Endothelial cell of umbilical vein (primary cell): Measurements from ENCODE around the gene HADH. TPM values are rescaled to one million over a fixed set of nuclear protein-coding genes. Genes with fewer than 3 reads are reported as not detected.
"Not testable (repeated sequence)": the region's sequence is repeated elsewhere in the genome, so short reads cannot be mapped to it uniquely, and the experiment has no call there.

Experiments
- BruUV-seq: library from RNA; stranded (reverse); fragments of 400-500 nt; replicated peaks from 2 replicates; lab custom pipeline; 2021; lab: Mats Ljungman, UMichigan
- CTCF ChIA-PET: fragments of 300-600, 350-600 bp; sonication (Branson Sonifier 250); formaldehyde crosslinking; loops from one replicate; lab custom pipeline; 2021; ENCODE audit warnings: antibody characterized with exemption, inconsistent platforms; lab: Charles Lee
- POLR2A ChIA-PET: fragments of 300-600, 350-600 bp; sonication (Branson Sonifier 250); formaldehyde crosslinking; loops from one replicate; lab custom pipeline; 2021; ENCODE audit warnings: antibody characterized with exemption, inconsistent platforms; lab: Charles Lee
- DNase-seq: peaks from one replicate; pipeline ENCODE4 v3.0.0-alpha.2; 2011; ENCODE audit warnings: low read depth, low spot score
- FAIRE-seq: peaks from 2 replicates; lab custom pipeline; 2011; peaks lifted over from hg19 to GRCh38; lab: Jason Lieb, UNC
- H2AFZ ChIP-seq: 2 replicates; pipeline ENCODE4 v1.6.0; 2012; ENCODE audit warnings: low read depth, low read length, control low read depth, inconsistent platforms
- H3K27ac ChIP-seq: 2 replicates; pipeline ENCODE4 v1.5.1; 2011; ENCODE audit warnings: low read depth, mild to moderate bottlenecking, control low read depth, low read length, moderate library complexity; ENCODE audit not compliant: insufficient read depth
- H3K27me3 ChIP-seq, 2 experiments: 2 replicates each; pipeline versions ENCODE4 v1.6.0 to v1.6.1; 2011; ENCODE audit warnings: low read length in 2 of 2, mixed read lengths in 1 of 2; ENCODE audit not compliant: control insufficient read depth in 2 of 2, insufficient read depth in 2 of 2
- H3K36me3 ChIP-seq, 2 experiments: 2 replicates in 1 of 2; 3 replicates in 1 of 2; pipeline ENCODE4 v1.5.1; 2011; ENCODE audit warnings: low read length in 2 of 2, mild to moderate bottlenecking in 1 of 2, moderate library complexity in 1 of 2; ENCODE audit not compliant: control insufficient read depth in 2 of 2, insufficient read depth in 2 of 2; ENCODE audit errors: extremely low read depth in 1 of 2
- H3K4me1 ChIP-seq: 3 replicates; pipeline ENCODE4 v1.5.1; 2011; ENCODE audit warnings: mild to moderate bottlenecking, low read length; ENCODE audit not compliant: control insufficient read depth, insufficient read depth; ENCODE audit errors: extremely low read depth
- H3K4me2 ChIP-seq: 2 replicates; pipeline ENCODE4 v1.6.1; 2011; ENCODE audit warnings: low read length, control low read depth, mixed read lengths; ENCODE audit not compliant: insufficient read depth
- H3K4me3 ChIP-seq, 3 experiments: fragments of 200-600 bp in 1 of 3; sonication (generic), shearing (Covaris generic) in 1 of 3; replicated peaks in 1 of 3; 2 replicates each; pipeline ENCODE4 v1.5.1; 2011 to 2016; ENCODE audit warnings: control low read depth in 3 of 3, low read length in 3 of 3, mild to moderate bottlenecking in 2 of 3, inconsistent platforms in 1 of 3, low read depth in 1 of 3, moderate library complexity in 1 of 3; ENCODE audit not compliant: insufficient read depth in 1 of 3
- H3K79me2 ChIP-seq: 2 replicates; pipeline ENCODE4 v1.6.0; 2012; ENCODE audit warnings: low read length, inconsistent platforms; ENCODE audit not compliant: control insufficient read depth, insufficient read depth
- H3K9ac ChIP-seq: replicated peaks from 2 replicates; pipeline ENCODE3; 2011; ENCODE audit warnings: low read length, control low read depth; ENCODE audit not compliant: insufficient read depth; ENCODE audit errors: extremely low read depth
- H3K9me1 ChIP-seq: replicated peaks from 3 replicates; pipeline ENCODE4 v1.6.0; 2011; ENCODE audit warnings: mild to moderate bottlenecking, low read length; ENCODE audit not compliant: control insufficient read depth, insufficient read depth; ENCODE audit errors: extremely low read depth
- H3K9me3 ChIP-seq: replicated peaks from 2 replicates; pipeline ENCODE4 v1.5.1; 2012; ENCODE audit warnings: low read length, inconsistent platforms; ENCODE audit not compliant: control insufficient read depth, insufficient read depth
- H4K20me1 ChIP-seq: replicated peaks from 2 replicates; pipeline ENCODE3; 2011; ENCODE audit warnings: mild to moderate bottlenecking, low read length; ENCODE audit not compliant: control insufficient read depth, insufficient read depth; ENCODE audit errors: extremely low read depth
- EZH2 ChIP-seq: IDR thresholded peaks from 2 replicates; pipeline ENCODE4 v1.6.1; 2012; ENCODE audit warnings: borderline replicate concordance, low read depth, mild to moderate bottlenecking, moderate library complexity, low read length, inconsistent platforms; ENCODE audit not compliant: severe bottlenecking
- JUN ChIP-seq: IDR thresholded peaks from 2 replicates; pipeline ENCODE4 v1.6.1; 2011; ENCODE audit warnings: borderline replicate concordance, low read depth; ENCODE audit not compliant: insufficient read length, insufficient read depth
- POLR2AphosphoS5 ChIP-seq: IDR thresholded peaks from 2 replicates; pipeline ENCODE4 v1.6.1; 2012; ENCODE audit warnings: low read depth, mild to moderate bottlenecking, control low read depth, low read length, moderate library complexity; ENCODE audit not compliant: insufficient read depth
- dilution Hi-C: fragments of 300-500 bp; cut with MboI; formaldehyde crosslinking; loops from one replicate; pipeline ENCODE4 v1.15.0; 2019; ENCODE audit warnings: low sequenced_read_pairs; ENCODE audit not compliant: extremely low pct_ligation_motif_present
- intact Hi-C: fragments of 100-400 bp; cut with micrococcal nuclease; formaldehyde crosslinking; loops from one replicate; pipeline ENCODE4 v1.10.0; 2022
- polyA plus RNA-seq, 4 experiments: library from polyadenylated mRNA; depleted of rRNA in 3 of 4; stranded (reverse) in 3 of 4; unstranded in 1 of 4; fragments of >200 nt; gene quantifications; 2 replicates each; pipeline versions ENCODE4 v1.2.1 to v1.2.3, GENCODE V29; 2011 to 2012; ENCODE audit warnings: missing spikeins in 1 of 4
- total RNA-seq: library from RNA; stranded (reverse); gene quantifications from 2 replicates; pipeline ENCODE4 v1.2.3, GENCODE V29; 2021

Gene HADH
- total and polyA plus RNA-seq, 2 donors (not counting 3 experiments of a cell fraction or from before 2014, with no cell fraction given), result 19.2 to 20.3 TPM

- H3K36me3 ChIP-seq, DNase-seq, BruUV-seq, H4K20me1 ChIP-seq, H3K27me3 ChIP-seq, FAIRE-seq, H3K9me1 ChIP-seq, H3K4me2 ChIP-seq, H2AFZ ChIP-seq, CTCF ChIA-PET, dilution Hi-C loops, H3K9me3 ChIP-seq, H3K9ac ChIP-seq, intact Hi-C loops, H3K4me1 ChIP-seq, H3K4me3 ChIP-seq, POLR2A ChIA-PET, H3K79me2 ChIP-seq, H3K27ac ChIP-seq: not testable (repeated sequence)
Measured at GRCh38 chr4:108050166-108051111, 60.8 kb downstream of the HADH start.

GRCh38 chr4:108051343-108051742 lies 61.7 kb downstream of the HADH start:
- Histone ChIP-seq H3K4me2 (no peak overlapping the region), H3K36me3 (no peaks in the 10 kb centered on the region), H3K4me1 (no peaks in the 10 kb centered on the region), H4K20me1 (no peaks in the 10 kb centered on the region), H3K4me3 (no peak overlapping the region), H3K9ac (no peak overlapping the region), H2AFZ (no peak overlapping the region), H3K9me1 (no peaks in the 10 kb centered on the region), H3K27ac (no peak overlapping the region), H3K79me2 (no peaks in the 10 kb centered on the region), H3K27me3 (peaks cover 3 to 4% of the 10 kb centered on the region in 2 experiments), H3K9me3 (no peaks in the 10 kb centered on the region)
- TF ChIP-seq JUN (no peak), POLR2AphosphoS5 (no peak), EZH2 (no peak)
- DNase-seq, result no peak
- dilution Hi-C loops, result no loop called here
- intact Hi-C loops, result no loop called here
- FAIRE-seq, result no peak
- ChIA-PET POLR2A (no interaction called here), CTCF (no interaction called here)
- BruUV-seq, result no TSS peak
